HepG2 (cell line): Measurements from ENCODE around the gene DUS2. TPM values are rescaled to one million over a fixed set of nuclear protein-coding genes. Genes with fewer than 3 reads are reported as not detected.

Experiments
- BRCA1 ChIP-seq: sonication (generic); formaldehyde crosslinking; IDR thresholded peaks from 2 replicates; pipeline ENCODE4 v1.4.0; 2020; ENCODE audit warnings: missing genetic modification reagents
- DMTF1 ChIP-seq: sonication (generic); formaldehyde crosslinking; IDR thresholded peaks from 2 replicates; pipeline ENCODE4 v1.4.0; 2020; ENCODE audit warnings: mild to moderate bottlenecking, missing genetic modification reagents
- ELF4 ChIP-seq: sonication (generic); formaldehyde crosslinking; IDR thresholded peaks from 2 replicates; pipeline ENCODE4 v1.5.0; 2020; ENCODE audit warnings: missing genetic modification reagents, mild to moderate bottlenecking, moderate library complexity, borderline replicate concordance
- HIVEP1 ChIP-seq: sonication (generic); formaldehyde crosslinking; IDR thresholded peaks from 2 replicates; pipeline ENCODE4 v1.4.0; 2020; ENCODE audit warnings: mild to moderate bottlenecking, missing genetic modification reagents
- PPARG ChIP-seq: conservative IDR thresholded peaks from 2 replicates; pipeline ENCODE4 v1.6.1; 2016; ENCODE audit warnings: missing biosample characterization, missing genetic modification reagents
- SCMH1 ChIP-seq: sonication (generic); formaldehyde crosslinking; IDR thresholded peaks from 2 replicates; pipeline ENCODE4 v1.9.0; 2021; ENCODE audit warnings: missing genetic modification reagents, mild to moderate bottlenecking, borderline replicate concordance
- SMC3 ChIP-seq: IDR thresholded peaks from 2 replicates; pipeline ENCODE4 v1.6.1; 2011; ENCODE audit warnings: low read length, improper control_type of control experiment
- SNAPC4 ChIP-seq: sonication (generic); formaldehyde crosslinking; IDR thresholded peaks from 2 replicates; pipeline ENCODE4 v1.4.0; 2020; ENCODE audit warnings: mild to moderate bottlenecking, missing genetic modification reagents
- TFAP4 ChIP-seq: sonication (generic); IDR thresholded peaks from 2 replicates; pipeline ENCODE4 v1.6.1; 2016; ENCODE audit warnings: low read depth, borderline replicate concordance
- TFDP2 ChIP-seq: sonication (generic); formaldehyde crosslinking; IDR thresholded peaks from 2 replicates; pipeline ENCODE4 v1.4.0; 2020; ENCODE audit warnings: missing genetic modification reagents
- ZMAT3 ChIP-seq: sonication (generic); formaldehyde crosslinking; conservative IDR thresholded peaks from 2 replicates; pipeline ENCODE4 v1.7.0; 2021; ENCODE audit warnings: missing genetic modification reagents
- ZNF12 ChIP-seq: sonication (generic); formaldehyde crosslinking; IDR thresholded peaks from 2 replicates; pipeline ENCODE4 v1.5.0; 2020; ENCODE audit warnings: missing genetic modification reagents
- polyA plus RNA-seq, 8 experiments: library from polyadenylated mRNA; depleted of rRNA in 3 of 8; stranded (reverse) in 7 of 8; unstranded in 1 of 8; fragments of >200 nt; fragmentation: Illumina TruSeq in 4 of 8; extraction: Trizol in 4 of 8; gene quantifications; 2 replicates each; pipeline versions ENCODE4 v1.2.1 to v1.2.3, GENCODE V29; 2011 to 2016; ENCODE audit warnings: low read depth in 4 of 8, missing spikeins in 1 of 8, mixed read lengths in 1 of 8; ENCODE audit not compliant: insufficient read depth in 1 of 8
- total RNA-seq, 5 experiments: library from RNA; depleted of rRNA; stranded (reverse); fragments of >200 nt; fragmentation: Illumina TruSeq; extraction: Trizol; gene quantifications; 2 replicates each; pipeline ENCODE4 v1.2.3, GENCODE V29; 2016; ENCODE audit warnings: low read depth in 1 of 5

DUS2 gene
- total and polyA plus RNA-seq, 2 of the 13 experiments (the other 11 are each of a cell fraction or from before 2014, with no cell fraction given) = 17.8 to 25.1 TPM

GRCh38 chr16:68022728-68023537 lies at the start of gene DUS2, which contains the start of gene DDX28 (continued):
- TF ChIP-seq DMTF1 (CRISPR knock-in tag) (0 out of 2 replicates have a peak, but pooled peaks have one; percentile 38), HIVEP1 (peak; percentile 45; the same call in 1 of the 2 replicates), PPARG (CRISPR knock-in tag) (no peak), BRCA1 (CRISPR knock-in tag) (peak; percentile 34; the same call in 1 of the 2 replicates), ZMAT3 (CRISPR knock-in tag) (peak; percentile 91), ZNF12 (CRISPR knock-in tag) (peak; percentile 41; the same call in 1 of the 2 replicates), ELF4 (no peak), SNAPC4 (CRISPR knock-in tag) (no peak), TFAP4 (peak; percentile 38; the same call in 1 of the 2 replicates), SCMH1 (CRISPR knock-in tag) (no peak), SMC3 (no peak), TFDP2 (peak; percentile 87)
